ENCODE measurements around the gene TTC34.
"Not testable (repeated sequence)": the region's sequence is repeated elsewhere in the genome, so short reads cannot be mapped to it uniquely, and the experiment has no call there.

TTC34 gene

DNA sequence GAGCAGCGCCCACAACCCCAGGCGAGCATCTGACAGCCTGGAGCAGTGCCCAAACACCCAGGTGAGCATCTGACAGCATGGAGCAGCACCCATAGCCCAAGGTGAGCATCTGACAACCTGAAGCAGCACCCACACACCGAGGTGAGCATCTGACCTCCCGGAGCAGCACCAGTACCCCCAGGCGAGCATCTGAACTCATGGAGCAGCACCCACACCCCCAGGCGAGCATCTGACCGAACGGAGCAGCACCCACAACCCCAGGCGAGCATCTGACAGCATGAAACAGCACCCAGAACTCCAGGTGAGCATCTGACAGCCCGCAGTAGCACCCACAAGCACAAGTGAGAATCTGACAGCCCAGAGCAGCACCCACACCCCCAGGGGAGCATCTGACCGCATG lies 129.8 kb downstream of the TTC34 start:
- H3K4me3 ChIP-seq (ENCODE audit: low read length, poor library complexity, severe bottlenecking); H4K20me1 ChIP-seq (ENCODE audit: insufficient read depth, low read length, poor library complexity, severe bottlenecking); H3K9me3 ChIP-seq (ENCODE audit: insufficient read depth, low read depth, low read length); H3K4me2 ChIP-seq (ENCODE audit: low read depth, low read length, poor library complexity, severe bottlenecking); H3K9ac ChIP-seq (ENCODE audit: low read depth, low read length, poor library complexity, severe bottlenecking); H3K36me3 ChIP-seq (ENCODE audit: insufficient read depth, low read length); H3K4me1 ChIP-seq (ENCODE audit: insufficient read depth, low read length, poor library complexity, severe bottlenecking); H3F3A ChIP-seq (ENCODE audit: low read depth); H3K27me3 ChIP-seq (ENCODE audit: insufficient read depth, low read length, poor library complexity, severe bottlenecking); H3K79me2 ChIP-seq (ENCODE audit: insufficient read depth, low read length); H2AFZ ChIP-seq (ENCODE audit: low read length); H3K9me2 ChIP-seq (replicated peaks; ENCODE audit: low read depth, low read length): not testable (repeated sequence)

DNA sequence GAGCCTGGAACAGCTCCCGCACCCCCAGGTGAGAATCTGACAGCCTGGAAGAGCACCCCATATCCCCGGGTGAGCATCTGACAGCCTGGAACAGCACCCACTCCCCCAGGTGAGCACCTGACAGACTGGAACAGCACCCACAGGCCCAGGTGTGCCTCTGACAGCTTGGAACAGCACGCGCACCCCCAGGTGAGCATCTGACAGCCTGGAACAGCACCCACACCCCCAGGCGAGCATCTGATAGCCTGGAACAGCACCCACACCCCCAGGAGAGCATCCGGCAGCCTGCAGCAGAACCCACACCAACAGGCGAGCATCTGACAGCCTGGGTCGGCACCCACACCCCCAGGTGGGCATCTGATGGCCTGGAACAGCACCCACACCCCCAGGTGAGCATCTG lies 141.7 kb downstream of the TTC34 start:
- not testable (repeated sequence) for H3K36me3 ChIP-seq (ENCODE audit: insufficient read depth, low read length); H3K4me1 ChIP-seq (ENCODE audit: insufficient read depth, low read length, poor library complexity, severe bottlenecking); H3K79me2 ChIP-seq (ENCODE audit: insufficient read depth, low read length); H3F3A ChIP-seq (ENCODE audit: low read depth); H3K27me3 ChIP-seq (ENCODE audit: insufficient read depth, low read length, poor library complexity, severe bottlenecking); H3K9ac ChIP-seq (ENCODE audit: low read depth, low read length, poor library complexity, severe bottlenecking); H4K20me1 ChIP-seq (ENCODE audit: insufficient read depth, low read length, poor library complexity, severe bottlenecking); H3K4me3 ChIP-seq (ENCODE audit: low read length, poor library complexity, severe bottlenecking); H2AFZ ChIP-seq (ENCODE audit: low read length); H3K4me2 ChIP-seq (ENCODE audit: low read depth, low read length, poor library complexity, severe bottlenecking); H3K9me2 ChIP-seq (replicated peaks; ENCODE audit: low read depth, low read length)
- peaks cover 13% of the 10 kb centered on the region; the same call in 1 of the 2 replicates for H3K9me3 ChIP-seq (ENCODE audit: insufficient read depth, low read depth, low read length)

DNA sequence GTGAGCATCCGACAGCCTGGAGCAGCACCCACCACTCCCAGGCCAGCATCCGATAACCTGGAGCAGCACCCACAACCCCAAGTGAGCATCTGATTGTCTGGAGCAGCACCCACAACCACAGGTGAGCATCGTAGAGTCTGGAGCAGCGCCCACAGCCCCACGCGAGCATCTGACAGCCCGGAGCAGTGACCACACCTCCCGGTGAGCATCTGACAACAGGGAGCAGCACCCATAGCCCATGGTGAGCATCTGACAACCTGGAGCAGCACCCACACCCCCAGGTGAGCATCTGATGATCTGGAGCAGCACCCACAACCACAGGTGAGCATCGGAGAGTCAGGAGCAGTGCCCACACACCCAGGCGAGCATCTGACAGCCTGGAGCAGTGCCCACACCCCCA lies 143.6 kb downstream of the TTC34 start:
- H2AFZ ChIP-seq (ENCODE audit: low read length); H3K27me3 ChIP-seq (ENCODE audit: insufficient read depth, low read length, poor library complexity, severe bottlenecking); H3F3A ChIP-seq (ENCODE audit: low read depth); H3K4me2 ChIP-seq (ENCODE audit: low read depth, low read length, poor library complexity, severe bottlenecking); H4K20me1 ChIP-seq (ENCODE audit: insufficient read depth, low read length, poor library complexity, severe bottlenecking); H3K9ac ChIP-seq (ENCODE audit: low read depth, low read length, poor library complexity, severe bottlenecking); H3K36me3 ChIP-seq (ENCODE audit: insufficient read depth, low read length); H3K79me2 ChIP-seq (ENCODE audit: insufficient read depth, low read length); H3K4me3 ChIP-seq (ENCODE audit: low read length, poor library complexity, severe bottlenecking); H3K4me1 ChIP-seq (ENCODE audit: insufficient read depth, low read length, poor library complexity, severe bottlenecking); H3K9me2 ChIP-seq (replicated peaks; ENCODE audit: low read depth, low read length): not testable (repeated sequence)
- H3K9me3 ChIP-seq (ENCODE audit: insufficient read depth, low read depth, low read length), result peaks cover 28% of the 10 kb centered on the region; the same call in 1 of the 2 replicates

DNA sequence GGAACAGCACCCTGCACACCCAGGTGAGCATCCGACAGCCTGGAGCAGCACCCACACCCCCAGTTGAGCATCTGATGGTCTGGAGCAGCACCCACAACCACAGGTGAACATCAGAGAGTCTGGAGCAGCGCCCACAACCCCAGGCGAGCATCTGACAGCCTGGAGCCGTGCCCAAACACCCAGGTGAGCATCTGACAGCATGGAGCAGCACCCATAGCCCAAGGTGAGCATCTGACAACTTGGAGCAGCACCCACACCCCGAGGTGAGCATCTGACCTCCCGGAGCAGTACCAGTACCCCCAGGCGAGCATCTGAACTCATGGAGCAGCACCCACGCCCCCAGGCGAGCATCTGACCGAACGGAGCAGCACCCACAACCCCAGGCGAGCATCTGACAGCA lies 144.4 kb downstream of the TTC34 start:
- not testable (repeated sequence) for H3K9me2 ChIP-seq (replicated peaks; ENCODE audit: low read depth, low read length); H3K4me3 ChIP-seq (ENCODE audit: low read length, poor library complexity, severe bottlenecking)
- peaks cover 34% of the 10 kb centered on the region; the same call in 1 of the 2 replicates for H3K9me3 ChIP-seq (ENCODE audit: insufficient read depth, low read depth, low read length)

GRCh38 chr1:2655598-2656434 lies 145.7 kb downstream of the TTC34 start:
- H4K20me1 ChIP-seq (ENCODE audit: insufficient read depth, low read length, poor library complexity, severe bottlenecking); H3K79me2 ChIP-seq (ENCODE audit: insufficient read depth, low read length); H3K4me3 ChIP-seq (ENCODE audit: low read length, poor library complexity, severe bottlenecking); H3K4me2 ChIP-seq (ENCODE audit: low read depth, low read length, poor library complexity, severe bottlenecking); H2AFZ ChIP-seq (ENCODE audit: low read length); H3K36me3 ChIP-seq (ENCODE audit: insufficient read depth, low read length); H3K9ac ChIP-seq (ENCODE audit: low read depth, low read length, poor library complexity, severe bottlenecking); H3K4me1 ChIP-seq (ENCODE audit: insufficient read depth, low read length, poor library complexity, severe bottlenecking); H3K9me2 ChIP-seq (replicated peaks; ENCODE audit: low read depth, low read length); H3K27me3 ChIP-seq (ENCODE audit: insufficient read depth, low read length, poor library complexity, severe bottlenecking); H3F3A ChIP-seq (ENCODE audit: low read depth): not testable (repeated sequence)
- H3K9me3 ChIP-seq (ENCODE audit: insufficient read depth, low read depth, low read length), result peaks cover 38% of the 10 kb centered on the region; the same call in 1 of the 2 replicates

More for the DNA sequence above, 144.4 kb downstream of the TTC34 start:
- not testable (repeated sequence) for H3K79me2 ChIP-seq (ENCODE audit: insufficient read depth, low read length); H3K27me3 ChIP-seq (ENCODE audit: insufficient read depth, low read length, poor library complexity, severe bottlenecking); H3K4me2 ChIP-seq (ENCODE audit: low read depth, low read length, poor library complexity, severe bottlenecking); H2AFZ ChIP-seq (ENCODE audit: low read length); H3K36me3 ChIP-seq (ENCODE audit: insufficient read depth, low read length); H3K4me1 ChIP-seq (ENCODE audit: insufficient read depth, low read length, poor library complexity, severe bottlenecking); H4K20me1 ChIP-seq (ENCODE audit: insufficient read depth, low read length, poor library complexity, severe bottlenecking); H3F3A ChIP-seq (ENCODE audit: low read depth); H3K9ac ChIP-seq (ENCODE audit: low read depth, low read length, poor library complexity, severe bottlenecking)

DNA sequence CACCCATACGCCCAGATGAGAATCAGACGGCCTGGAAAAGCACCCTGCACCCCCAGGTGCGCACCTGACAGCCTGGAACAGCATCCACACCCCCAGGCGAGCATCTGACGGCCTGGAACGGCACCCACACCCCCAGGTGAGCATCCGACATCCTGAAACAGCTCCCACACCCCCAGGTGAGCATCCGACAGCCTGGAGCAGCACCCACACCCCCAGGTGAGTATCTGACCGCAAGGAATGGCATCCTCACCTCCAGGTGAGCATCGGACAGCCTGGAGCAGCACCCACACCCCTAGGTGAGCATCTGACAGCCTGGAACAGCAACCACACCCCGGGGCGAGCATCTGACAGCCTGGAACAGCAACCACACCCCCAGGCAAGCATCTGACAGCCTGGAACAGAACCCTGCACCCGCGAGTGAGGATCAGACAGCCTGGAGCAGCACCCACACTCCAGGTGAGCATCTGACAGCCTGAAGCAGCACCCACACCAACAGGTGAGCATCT lies 147.0 kb downstream of the TTC34 start:
- peaks cover 44% of the 10 kb centered on the region; the same call in 1 of the 2 replicates for H3K9me3 ChIP-seq (ENCODE audit: insufficient read depth, low read depth, low read length)
- H3K4me3 ChIP-seq (ENCODE audit: low read length, poor library complexity, severe bottlenecking); H2AFZ ChIP-seq (ENCODE audit: low read length); H3K4me1 ChIP-seq (ENCODE audit: insufficient read depth, low read length, poor library complexity, severe bottlenecking); H4K20me1 ChIP-seq (ENCODE audit: insufficient read depth, low read length, poor library complexity, severe bottlenecking); H3K9me2 ChIP-seq (replicated peaks; ENCODE audit: low read depth, low read length); H3K4me2 ChIP-seq (ENCODE audit: low read depth, low read length, poor library complexity, severe bottlenecking); H3K9ac ChIP-seq (ENCODE audit: low read depth, low read length, poor library complexity, severe bottlenecking); H3F3A ChIP-seq (ENCODE audit: low read depth); H3K27me3 ChIP-seq (ENCODE audit: insufficient read depth, low read length, poor library complexity, severe bottlenecking); H3K36me3 ChIP-seq (ENCODE audit: insufficient read depth, low read length); H3K79me2 ChIP-seq (ENCODE audit: insufficient read depth, low read length): not testable (repeated sequence)

DNA sequence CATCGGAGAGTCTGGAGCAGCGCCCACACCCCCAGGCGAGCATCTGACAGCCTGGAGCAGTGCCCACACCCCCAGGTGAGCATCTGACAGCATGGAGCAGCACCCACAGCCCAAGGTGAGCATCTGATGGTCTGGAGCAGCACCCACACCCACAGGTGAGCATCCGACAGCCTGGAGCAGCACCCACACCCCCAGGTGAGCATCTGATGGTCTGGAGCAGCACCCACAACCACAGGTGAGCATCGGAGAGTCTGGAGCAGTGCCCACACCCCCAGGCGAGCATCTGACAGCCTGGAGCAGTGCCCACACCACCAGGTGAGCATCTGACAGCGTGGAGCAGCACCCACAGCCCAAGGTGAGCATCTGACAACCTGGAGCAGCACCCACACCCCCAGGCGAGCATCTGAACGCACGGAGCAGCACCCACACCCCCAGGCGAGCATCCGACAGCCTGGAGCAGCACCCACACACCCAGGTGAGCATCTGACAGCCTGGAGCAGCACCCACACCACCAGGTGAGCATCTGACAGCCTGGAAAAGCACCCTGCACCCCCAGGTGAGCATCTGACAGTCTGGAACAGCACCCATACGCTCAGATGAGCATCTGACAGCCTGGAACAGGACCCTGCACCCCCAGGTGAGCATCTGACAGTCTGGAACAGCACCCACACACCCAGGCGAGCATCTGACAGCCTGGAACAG lies 147.6 kb downstream of the TTC34 start:
- not testable (repeated sequence) for H3K4me2 ChIP-seq (ENCODE audit: low read depth, low read length, poor library complexity, severe bottlenecking); H3K9me2 ChIP-seq (replicated peaks; ENCODE audit: low read depth, low read length); H3K4me3 ChIP-seq (ENCODE audit: low read length, poor library complexity, severe bottlenecking); H3F3A ChIP-seq (ENCODE audit: low read depth); H3K27me3 ChIP-seq (ENCODE audit: insufficient read depth, low read length, poor library complexity, severe bottlenecking); H4K20me1 ChIP-seq (ENCODE audit: insufficient read depth, low read length, poor library complexity, severe bottlenecking); H3K79me2 ChIP-seq (ENCODE audit: insufficient read depth, low read length); H3K9ac ChIP-seq (ENCODE audit: low read depth, low read length, poor library complexity, severe bottlenecking); H3K36me3 ChIP-seq (ENCODE audit: insufficient read depth, low read length); H3K4me1 ChIP-seq (ENCODE audit: insufficient read depth, low read length, poor library complexity, severe bottlenecking); H2AFZ ChIP-seq (ENCODE audit: low read length)
- H3K9me3 ChIP-seq (ENCODE audit: insufficient read depth, low read depth, low read length), result peaks cover 44% of the 10 kb centered on the region; the same call in 1 of the 2 replicates

All from Loucy (cell line).